ENCODE measurements around the gene SLC24A3. TPM values are rescaled to one million over a fixed set of nuclear protein-coding genes. Genes with fewer than 3 reads are reported as not detected.

The SLC24A3 gene
- total and polyA plus RNA-seq, 2 of the 13 experiments (the other 11 are each of a cell fraction or from before 2014, with no cell fraction given), result not detected

DNA sequence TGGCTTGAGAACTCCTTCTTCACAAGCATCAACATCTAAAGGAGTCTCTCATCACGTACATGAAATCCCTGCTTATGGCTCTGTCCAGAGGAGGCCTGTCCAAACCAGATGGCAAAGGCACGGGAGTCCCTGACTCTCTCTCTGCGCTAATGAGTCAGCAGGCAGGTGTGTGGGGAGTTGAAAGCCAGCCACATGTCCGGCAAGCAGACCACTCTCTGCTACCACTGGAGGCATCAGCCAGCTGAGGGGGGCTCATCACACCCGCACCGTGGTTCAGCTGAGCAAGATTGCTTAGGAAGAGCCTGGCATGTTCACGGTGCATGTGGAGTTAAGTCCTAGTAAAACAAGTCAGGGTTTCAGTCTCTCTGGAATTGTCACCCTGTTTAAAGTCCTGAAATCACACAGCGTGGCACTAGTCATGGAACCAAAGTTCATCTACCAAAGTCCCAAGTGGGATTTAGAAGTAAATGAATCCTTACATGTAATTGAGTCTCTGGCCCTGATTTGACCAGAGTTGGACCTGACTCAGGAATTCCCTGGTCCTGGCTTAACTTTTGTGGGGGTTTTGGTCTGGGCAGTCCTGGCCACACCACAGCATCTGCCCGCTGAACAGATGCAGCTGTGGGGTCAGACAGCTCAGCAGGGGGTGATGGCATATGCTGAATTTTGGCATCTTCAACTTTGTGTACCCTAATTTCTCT lies 390.4 kb downstream of the SLC24A3 start (continued):
- TF ChIP-seq, protein P1, sequence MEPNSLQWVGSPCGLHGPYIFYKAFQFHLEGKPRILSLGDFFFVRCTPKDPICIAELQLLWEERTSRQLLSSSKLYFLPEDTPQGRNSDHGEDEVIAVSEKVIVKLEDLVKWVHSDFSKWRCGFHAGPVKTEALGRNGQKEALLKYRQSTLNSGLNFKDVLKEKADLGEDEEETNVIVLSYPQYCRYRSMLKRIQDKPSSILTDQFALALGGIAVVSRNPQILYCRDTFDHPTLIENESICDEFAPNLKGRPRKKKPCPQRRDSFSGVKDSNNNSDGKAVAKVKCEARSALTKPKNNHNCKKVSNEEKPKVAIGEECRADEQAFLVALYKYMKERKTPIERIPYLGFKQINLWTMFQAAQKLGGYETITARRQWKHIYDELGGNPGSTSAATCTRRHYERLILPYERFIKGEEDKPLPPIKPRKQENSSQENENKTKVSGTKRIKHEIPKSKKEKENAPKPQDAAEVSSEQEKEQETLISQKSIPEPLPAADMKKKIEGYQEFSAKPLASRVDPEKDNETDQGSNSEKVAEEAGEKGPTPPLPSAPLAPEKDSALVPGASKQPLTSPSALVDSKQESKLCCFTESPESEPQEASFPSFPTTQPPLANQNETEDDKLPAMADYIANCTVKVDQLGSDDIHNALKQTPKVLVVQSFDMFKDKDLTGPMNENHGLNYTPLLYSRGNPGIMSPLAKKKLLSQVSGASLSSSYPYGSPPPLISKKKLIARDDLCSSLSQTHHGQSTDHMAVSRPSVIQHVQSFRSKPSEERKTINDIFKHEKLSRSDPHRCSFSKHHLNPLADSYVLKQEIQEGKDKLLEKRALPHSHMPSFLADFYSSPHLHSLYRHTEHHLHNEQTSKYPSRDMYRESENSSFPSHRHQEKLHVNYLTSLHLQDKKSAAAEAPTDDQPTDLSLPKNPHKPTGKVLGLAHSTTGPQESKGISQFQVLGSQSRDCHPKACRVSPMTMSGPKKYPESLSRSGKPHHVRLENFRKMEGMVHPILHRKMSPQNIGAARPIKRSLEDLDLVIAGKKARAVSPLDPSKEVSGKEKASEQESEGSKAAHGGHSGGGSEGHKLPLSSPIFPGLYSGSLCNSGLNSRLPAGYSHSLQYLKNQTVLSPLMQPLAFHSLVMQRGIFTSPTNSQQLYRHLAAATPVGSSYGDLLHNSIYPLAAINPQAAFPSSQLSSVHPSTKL (CRISPR knock-in tag; IDR thresholded peaks at IDR 0.05), result 0 out of 2 replicates have a peak, but pooled peaks have one; percentile 11
- no peak for TF ChIP-seq RBFOX2 (IDR thresholded peaks at IDR 0.05; ENCODE audit: low read depth, low read length)

DNA sequence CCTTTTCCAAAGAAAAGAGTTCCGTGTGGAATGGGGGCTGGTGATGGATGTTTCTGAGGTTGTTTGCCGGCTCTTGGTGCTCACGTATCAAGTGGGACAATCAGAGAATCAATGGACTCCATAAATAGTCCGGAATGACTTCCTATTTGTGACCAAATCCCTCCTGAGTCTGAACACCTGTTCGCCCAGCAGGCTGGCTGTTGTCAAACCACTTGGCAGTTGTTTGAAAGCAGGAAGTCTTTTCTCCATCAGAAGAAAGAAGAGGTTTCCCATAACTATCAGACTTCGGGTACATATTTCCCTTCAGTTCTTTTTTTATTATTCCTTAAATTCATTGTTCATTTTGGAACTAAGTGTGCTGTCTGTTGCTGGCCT lies 390.9 kb downstream of the SLC24A3 start:
- Histone ChIP-seq H3K36me3 (replicated peaks in 1 of 2; ENCODE audit: control insufficient read depth in 1 of 2, insufficient read depth in 2 of 2, low read length in 2 of 2) (no peaks in the 10 kb centered on the region), H3K79me2 (ENCODE audit: insufficient read depth, low read length) (no peaks in the 10 kb centered on the region), H3K4me1 (ENCODE audit: insufficient read depth, low read length) (peaks cover 61% of the 10 kb centered on the region), H2AFZ (ENCODE audit: low read length) (no peak overlapping the region), H3K27ac (ENCODE audit: extremely low read length, insufficient read depth, low read length) (no peak overlapping the region), H3K4me3 (replicated peaks in 1 of 3; ENCODE audit: insufficient read depth in 1 of 3, low read depth in 2 of 3, low read length in 3 of 3) (no peak overlapping the region), H3K27me3 (ENCODE audit: control insufficient read depth in 1 of 2, insufficient read depth in 2 of 2, low read length in 2 of 2) (peaks cover 1 to 2% of the 10 kb centered on the region in 2 experiments; a peak in 3 of 5 replicates), H3K9ac (ENCODE audit: insufficient read depth, low read depth, low read length) (no peak overlapping the region), H3K9me3 (ENCODE audit: low read length) (no peaks in the 10 kb centered on the region), H3K4me2 (ENCODE audit: low read depth, low read length) (no peak overlapping the region), H4K20me1 (ENCODE audit: insufficient read depth, low read length) (no peaks in the 10 kb centered on the region)
- WGBS (ENCODE audit: low lambda C conversion rate), result 36% methylated on average over 6 of the region's 6 CpGs
- intact Hi-C loops (cut with micrococcal nuclease; ENCODE audit: unreplicated experiment) (loop anchor here (10.0 kb wide), 1 partner anchor 151 kb away; the partner anchor contains the start of gene RIN2), in situ Hi-C loops (cut with HindIII; ENCODE audit: extremely low pct_ligation_motif_present, low pct_unique_long_range_greater_than_20kb) (no loop called here)
- ChIA-PET CTCF (ENCODE audit: low intra/inter-chr PET ratio, low total read pairs) (no interaction called here), POLR2A (no interaction called here)
- ATAC-seq (no peak), DNase-seq (ENCODE audit: low spot score) (no peak), FAIRE-seq (no peak)
- BruUV-seq (replicated peaks), result no TSS peak
- no peak for TF ChIP-seq PHF20 (CRISPR knock-in tag; IDR thresholded peaks at IDR 0.05)
- TF ChIP-seq, protein P2, sequence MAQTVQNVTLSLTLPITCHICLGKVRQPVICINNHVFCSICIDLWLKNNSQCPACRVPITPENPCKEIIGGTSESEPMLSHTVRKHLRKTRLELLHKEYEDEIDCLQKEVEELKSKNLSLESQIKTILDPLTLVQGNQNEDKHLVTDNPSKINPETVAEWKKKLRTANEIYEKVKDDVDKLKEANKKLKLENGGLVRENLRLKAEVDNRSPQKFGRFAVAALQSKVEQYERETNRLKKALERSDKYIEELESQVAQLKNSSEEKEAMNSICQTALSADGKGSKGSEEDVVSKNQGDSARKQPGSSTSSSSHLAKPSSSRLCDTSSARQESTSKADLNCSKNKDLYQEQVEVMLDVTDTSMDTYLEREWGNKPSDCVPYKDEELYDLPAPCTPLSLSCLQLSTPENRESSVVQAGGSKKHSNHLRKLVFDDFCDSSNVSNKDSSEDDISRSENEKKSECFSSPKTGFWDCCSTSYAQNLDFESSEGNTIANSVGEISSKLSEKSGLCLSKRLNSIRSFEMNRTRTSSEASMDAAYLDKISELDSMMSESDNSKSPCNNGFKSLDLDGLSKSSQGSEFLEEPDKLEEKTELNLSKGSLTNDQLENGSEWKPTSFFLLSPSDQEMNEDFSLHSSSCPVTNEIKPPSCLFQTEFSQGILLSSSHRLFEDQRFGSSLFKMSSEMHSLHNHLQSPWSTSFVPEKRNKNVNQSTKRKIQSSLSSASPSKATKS (CRISPR knock-in tag; IDR thresholded peaks at IDR 0.05), result no peak
- no peak for TF ChIP-seq HIVEP1 (CRISPR knock-in tag; IDR thresholded peaks at IDR 0.05)
- TF ChIP-seq PHF21A (CRISPR knock-in tag; IDR thresholded peaks at IDR 0.05), result no peak
- no peak for TF ChIP-seq ZNF317 (CRISPR knock-in tag; IDR thresholded peaks at IDR 0.05)
- TF ChIP-seq, protein P3, sequence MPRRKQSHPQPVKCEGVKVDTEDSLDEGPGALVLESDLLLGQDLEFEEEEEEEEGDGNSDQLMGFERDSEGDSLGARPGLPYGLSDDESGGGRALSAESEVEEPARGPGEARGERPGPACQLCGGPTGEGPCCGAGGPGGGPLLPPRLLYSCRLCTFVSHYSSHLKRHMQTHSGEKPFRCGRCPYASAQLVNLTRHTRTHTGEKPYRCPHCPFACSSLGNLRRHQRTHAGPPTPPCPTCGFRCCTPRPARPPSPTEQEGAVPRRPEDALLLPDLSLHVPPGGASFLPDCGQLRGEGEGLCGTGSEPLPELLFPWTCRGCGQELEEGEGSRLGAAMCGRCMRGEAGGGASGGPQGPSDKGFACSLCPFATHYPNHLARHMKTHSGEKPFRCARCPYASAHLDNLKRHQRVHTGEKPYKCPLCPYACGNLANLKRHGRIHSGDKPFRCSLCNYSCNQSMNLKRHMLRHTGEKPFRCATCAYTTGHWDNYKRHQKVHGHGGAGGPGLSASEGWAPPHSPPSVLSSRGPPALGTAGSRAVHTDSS (CRISPR knock-in tag; conservative IDR thresholded peaks at IDR 0.05), result no peak
- TF ChIP-seq ZFY (CRISPR knock-in tag; IDR thresholded peaks at IDR 0.05), result no peak
- TF ChIP-seq ZSCAN9 (CRISPR knock-in tag; IDR thresholded peaks at IDR 0.05; ENCODE audit: borderline replicate concordance), result no peak
- TF ChIP-seq ZFX (CRISPR knock-in tag; IDR thresholded peaks at IDR 0.05; ENCODE audit: low read depth), result no peak
